RWPE1 (cell line): Measurements from ENCODE around the gene SMNDC1.

ENCODE experiments used
- CTCF ChIA-PET: fragments of 350-600 bp; sonication (Branson Sonifier 250); formaldehyde crosslinking; extraction: SDS; loops from one replicate; lab custom pipeline; 2021; lab: Yijun Ruan, JAX
- POLR2A ChIA-PET: fragments of 400-600 bp; formaldehyde crosslinking; extraction: SDS; loops from one replicate; lab custom pipeline; 2020; ENCODE audit warnings: antibody characterized with exemption; ENCODE audit not compliant: low non-redundant PET; lab: Yijun Ruan, JAX
- DNase-seq: peaks from one replicate; pipeline ENCODE4 v3.0.0; 2012; ENCODE audit warnings: low spot score
- H3K27ac ChIP-seq: fragments of 450-650 bp; 2 replicates; pipeline ENCODE4 v1.5.1; 2017
- CTCF ChIP-seq: fragments of 450-650 bp; conservative IDR thresholded peaks from 2 replicates; pipeline ENCODE4 v1.5.1; 2017; ENCODE audit warnings: low read depth, mild to moderate bottlenecking

SMNDC1 gene

GRCh38 chr10:110304780-110305421 lies at the start of gene SMNDC1:
Gene SMNDC1, minus strand, starts transcription at chr10:110304920. Its CDS starts 1,333 bp downstream, at chr10:110303587.
- peak; percentile 98 for DNase-seq
- no peak for TF ChIP-seq CTCF
- ChIA-PET POLR2A (no interaction called here), CTCF (interaction anchor here (0.6 to 1.7 kb wide), 2 partner anchors 241 to 367 kb away, joined by 3 to 7 read pairs; no protein-coding TSS in a partner anchor)
- peak within 1 kb of the TSS; percentile 97 for H3K27ac ChIP-seq

- TF ChIP-seq CTCF: peak; percentile 44
- ChIA-PET CTCF (interaction anchor here (0.6 to 2.6 kb wide), 16 partner anchors 9 to 891 kb away, joined by 3 to 18 read pairs (median 4); no protein-coding TSS in a partner anchor), POLR2A (interaction anchor here (0.9 to 3.1 kb wide), 2 partner anchors 142 to 144 kb away, joined by 4 to 14 read pairs; no protein-coding TSS in a partner anchor)
- no peak for DNase-seq
- H3K27ac ChIP-seq: peak overlapping the region; percentile 83
These were observed 49.6 kb upstream of the SMNDC1 start for GRCh38 chr10:110354322-110354766.

- POLR2A ChIA-PET: interaction anchor here (0.6 to 3.1 kb wide), 7 partner anchors 45 to 150 kb away, joined by 3 to 14 read pairs (median 4); no protein-coding TSS in a partner anchor
- peak; percentile 84 for DNase-seq
- H3K27ac ChIP-seq: peak overlapping the region; percentile 83
- no peak for TF ChIP-seq CTCF
- CTCF ChIA-PET: interaction anchor here (0.5 to 2.6 kb wide), 18 partner anchors 8 to 891 kb away, joined by 3 to 18 read pairs (median 3); no protein-coding TSS in a partner anchor
These were observed 48.8 kb upstream of the SMNDC1 start for GRCh38 chr10:110353244-110354119.

- POLR2A ChIA-PET: interaction anchor here (0.7 to 3.1 kb wide), 3 partner anchors 46 to 144 kb away, joined by 3 to 14 read pairs (median 4); no protein-coding TSS in a partner anchor
- H3K27ac ChIP-seq: peak overlapping the region; percentile 83
These were observed 48.2 kb upstream of the SMNDC1 start for GRCh38 chr10:110352930-110353243.

GRCh38 chr10:110350812-110351211 lies 46.1 kb upstream of the SMNDC1 start:
- TF ChIP-seq CTCF: no peak
- no peak overlapping the region for H3K27ac ChIP-seq
- ChIA-PET POLR2A (no interaction called here), CTCF (no interaction called here)
- no peak for DNase-seq

More at GRCh38 chr10:110352930-110353243, 48.2 kb upstream of the SMNDC1 start:
- DNase-seq: no peak
- CTCF ChIA-PET: interaction anchor here (0.8 to 2.6 kb wide), 4 partner anchors 8 to 177 kb away, joined by 3 to 18 read pairs (median 3); no protein-coding TSS in a partner anchor
- TF ChIP-seq CTCF: no peak

- ChIA-PET CTCF (interaction anchor here (0.6 kb wide), 2 partner anchors 13 to 149 kb away, joined by 3 to 4 read pairs; no protein-coding TSS in a partner anchor), POLR2A (no interaction called here)
- no peak for TF ChIP-seq CTCF
- DNase-seq: no peak
- H3K27ac ChIP-seq: no peak overlapping the region
These were observed 45.1 kb upstream of the SMNDC1 start for GRCh38 chr10:110349831-110350230.
